Heart right ventricle (tissue), 16 donors: ENCODE measurements around the gene SH3RF2. TPM values are rescaled to one million over a fixed set of nuclear protein-coding genes. Genes with fewer than 3 reads are reported as not detected.

ENCODE experiments used
- ATAC-seq, 8 donors: fragments of 200-7000 bp; cut with Tn5 transposase; one replicate each; pipeline ENCODE4 v1.9.1; 2020; ENCODE audit warnings: mild to moderate bottlenecking in 8 of 8, moderate library complexity in 8 of 8, moderate number of reproducible peaks in 1 of 8
- DNase-seq, 2 donors: peaks; one replicate each; pipeline ENCODE4 v3.0.0-alpha.2; 2020
- H3K27ac ChIP-seq, 10 donors: fragments of 200-600 bp; sonication (generic) in 2 of 10; one replicate each; pipeline versions ENCODE4 v1.5.0 to v1.8.0; 2020 to 2022; ENCODE audit warnings: mild to moderate bottlenecking in 3 of 10
- H3K27me3 ChIP-seq, 7 donors: fragments of 200-600 bp; one replicate each; pipeline ENCODE4 v1.8.0; 2021 to 2022; ENCODE audit warnings: mild to moderate bottlenecking in 2 of 7
- H3K36me3 ChIP-seq, 9 donors: fragments of 200-600 bp; sonication (generic) in 1 of 9; one replicate each; pipeline versions ENCODE4 v1.5.0 to v1.8.0; 2020 to 2022; ENCODE audit warnings: mild to moderate bottlenecking in 2 of 9
- H3K4me1 ChIP-seq, 9 donors: fragments of 200-600 bp; sonication (generic) in 1 of 9; one replicate each; pipeline versions ENCODE4 v1.5.0 to v1.8.0; 2020 to 2022; ENCODE audit warnings: mild to moderate bottlenecking in 4 of 9
- H3K4me3 ChIP-seq, 10 donors: fragments of 200-600 bp; sonication (generic) in 2 of 10; one replicate each; pipeline versions ENCODE4 v1.5.0 to v1.8.0; 2020 to 2022; ENCODE audit warnings: mild to moderate bottlenecking in 7 of 10, moderate library complexity in 2 of 10
- H3K9me3 ChIP-seq, 11 donors: fragments of 200-600 bp in 10 of 11; sonication (generic) in 2 of 11; one replicate each; pipeline versions ENCODE4 v1.5.0 to v1.8.0; 2013 to 2022; ENCODE audit warnings: mild to moderate bottlenecking in 2 of 11, control low read depth in 1 of 11, moderate library complexity in 1 of 11
- CTCF ChIP-seq, 9 donors: fragments of 200-600 bp; sonication (generic) in 2 of 9; IDR thresholded peaks; one replicate each; pipeline versions ENCODE4 v1.5.0 to v1.8.0; 2021 to 2022; ENCODE audit warnings: antibody characterized with exemption in 9 of 9, mild to moderate bottlenecking in 5 of 9, moderate library complexity in 1 of 9
- WGBS, 2 donors: extraction: QIAGEN DNeasy Blood & Tissue Kit; methylation state at CpG; one replicate each; pipeline ENCODE4 v1.1.7; 2013; ENCODE audit warnings: inconsistent platforms in 1 of 2; 5-methylcytosine and 5-hydroxymethylcytosine counted together
- intact Hi-C, 10 donors: fragments of 100-400 bp; cut with DNase I; formaldehyde crosslinking; loops; one replicate each; pipeline versions ENCODE4 v1.11.1 to v1.14.2; 2022
- polyA plus RNA-seq, 2 donors: library from polyadenylated mRNA; stranded (reverse); fragments of 200-250 nt; gene quantifications; one replicate each; pipeline ENCODE4 v1.2.3, GENCODE V29; 2013
- total RNA-seq, 10 donors: library from RNA; stranded (reverse); fragmentation: NEBNext Ultra II Directional in 3 of 10; extraction: Animal tissue kit (Norgen Biotek cat#: 25700) in 3 of 10; gene quantifications; one replicate each; pipeline versions ENCODE4 v1.2.1 to v1.2.4, GENCODE V29; 2021 to 2023
- donor health status: Arrhythmogenic right ventricular cardiomyopathy.
- donor health status: ischemic (EF 13 %, LVEDD 7.1; RV severe dilation, severe dysfunction).
- donor health status: healthy with polysubstance abuse.
- donor health status: DM: no; HTN: yes; CAD: no.
- donor health status: DM: no; HTN: no; CAD: no.
- donor health status: ischemic (EF 25% LVEDD 6.9; RV normal size, moderate dysfunction).
- donor health status: ischemic (EF 25% LVEDD 5.7; RV mildly dilated, moderate dysfunction).
- donor health status: healthy.
- donor health status: DM: yes; HTN: yes; CAD: no.
- donor health status: Ischemic cardiomyopathy.
- donor health status: ischemic (EF 35%, LVEDD 5.7; RV mildly dilated, moderate dysfunction).
- donor health status: nonischemic (EF 11% LVEDD 7.7; RV severe dilation, severe dysfunction).
- donor health status: DM: yes; HTN: yes; CAD: no.
- donor health status: PGD.
- donor health status: ischemic (EF 29% LVEDD 5.4; RV normal size, mild dysfunction).
- donor health status: nonischemic (EF 23%, LVEDD 6.1; RV moderate dilation, normal function).

The SH3RF2 gene
- total and polyA plus RNA-seq, 12 donors, result 32.9 to 887 (median 219) TPM

- H3K36me3 ChIP-seq, result no peaks in the 10 kb centered on the region
- no peaks in the 10 kb centered on the region for H3K4me1 ChIP-seq
- TF ChIP-seq CTCF (IDR thresholded peaks at IDR 0.05), result no peak
- H3K27ac ChIP-seq, result no peak overlapping the region
- WGBS, 2 donors, result 86 to 89% methylated on average over 3 of the region's 3 CpGs
- no peak overlapping the region for H3K4me3 ChIP-seq
- no peak for ATAC-seq
- H3K27me3 ChIP-seq, result no peaks in the 10 kb centered on the region
- no peaks in the 10 kb centered on the region for H3K9me3 ChIP-seq
- no peak for DNase-seq
- intact Hi-C loops, result no loop called here
These were observed 151.7 kb downstream of the SH3RF2 start for GRCh38 chr5:146088098-146088497.

GRCh38 chr5:146089287-146089686, 152.9 kb downstream of the SH3RF2 start:
- DNase-seq (no peak), ATAC-seq (no peak)
- H3K9me3 ChIP-seq, result no peaks in the 10 kb centered on the region
- no peak for TF ChIP-seq CTCF (IDR thresholded peaks at IDR 0.05)
- H3K4me3 ChIP-seq, result no peak overlapping the region
- intact Hi-C loops, result no loop called here
- no peaks in the 10 kb centered on the region for H3K4me1 ChIP-seq
- H3K36me3 ChIP-seq, result no peaks in the 10 kb centered on the region
- no peaks in the 10 kb centered on the region for H3K27me3 ChIP-seq
- H3K27ac ChIP-seq, result no peak overlapping the region

GRCh38 chr5:146091881-146092280, 155.5 kb downstream of the SH3RF2 start:
- Histone ChIP-seq H3K4me3 (no peak overlapping the region), H3K27ac (no peak overlapping the region), H3K27me3 (no peaks in the 10 kb centered on the region), H3K4me1 (no peaks in the 10 kb centered on the region), H3K9me3 (no peaks in the 10 kb centered on the region), H3K36me3 (no peaks in the 10 kb centered on the region)
- DNase-seq, result no peak
- intact Hi-C loops, result no loop called here
- ATAC-seq, result no peak
- 95 to 97% methylated on average over 3 of the region's 3 CpGs for WGBS, 2 donors
- TF ChIP-seq CTCF (IDR thresholded peaks at IDR 0.05), result no peak

- Histone ChIP-seq H3K36me3 (no peaks in the 10 kb centered on the region), H3K4me1 (peaks cover 0 to 3% (median 0%) of the 10 kb centered on the region in 9 donors), H3K27me3 (no peaks in the 10 kb centered on the region), H3K9me3 (no peaks in the 10 kb centered on the region), H3K4me3 (no peak overlapping the region), H3K27ac (no peak overlapping the region)
- DNase-seq (no peak), ATAC-seq (no peak)
- TF ChIP-seq CTCF (IDR thresholded peaks at IDR 0.05), result no peak
- 85 to 89% methylated on average over 6 of the region's 6 CpGs for WGBS, 2 donors
- intact Hi-C loops, result no loop called here
These were observed 161.7 kb downstream of the SH3RF2 start for GRCh38 chr5:146098047-146098446.
